Left cardiac atrium (tissue), 4 donors: ENCODE data around the gene DET1. TPM values are rescaled to one million over a fixed set of nuclear protein-coding genes. Genes with fewer than 3 reads are reported as not detected.
A peak's percentile ranks its signal among the peaks of the same experiment; 100 is the strongest.

Experiments
- ATAC-seq, 2 donors: fragments of 200-7000 bp; cut with Tn5 transposase; one replicate each; pipeline ENCODE4 v1.9.1; 2020; ENCODE audit warnings: mild to moderate bottlenecking in 2 of 2, moderate library complexity in 2 of 2
- DNase-seq: peaks from one replicate; pipeline ENCODE4 v3.0.0-alpha.2; 2020
- intact Hi-C, 2 donors: fragments of 100-400 bp; cut with DNase I; formaldehyde crosslinking; loops; one replicate each; pipeline versions ENCODE4 v1.14.1 to v1.15.1; 2022 to 2023
- total RNA-seq, 2 donors: library from RNA; stranded (reverse); fragmentation: NEBNext Ultra II Directional; extraction: Animal tissue kit (Norgen Biotek cat#: 25700); gene quantifications; one replicate each; pipeline ENCODE4 v1.2.1, GENCODE V29; 2021
- donor health status: DM: no; HTN: yes; CAD: no.
- donor health status: DM: no; HTN: yes; CAD: no; lungs with severe emphysema.
- donor health status: DM: yes; HTN: yes; CAD: no.
- donor health status: Dilated cardiomyopathy.

Gene DET1
- total RNA-seq, 2 donors from 2014 or later, result 5.3 to 5.4 TPM

DNA sequence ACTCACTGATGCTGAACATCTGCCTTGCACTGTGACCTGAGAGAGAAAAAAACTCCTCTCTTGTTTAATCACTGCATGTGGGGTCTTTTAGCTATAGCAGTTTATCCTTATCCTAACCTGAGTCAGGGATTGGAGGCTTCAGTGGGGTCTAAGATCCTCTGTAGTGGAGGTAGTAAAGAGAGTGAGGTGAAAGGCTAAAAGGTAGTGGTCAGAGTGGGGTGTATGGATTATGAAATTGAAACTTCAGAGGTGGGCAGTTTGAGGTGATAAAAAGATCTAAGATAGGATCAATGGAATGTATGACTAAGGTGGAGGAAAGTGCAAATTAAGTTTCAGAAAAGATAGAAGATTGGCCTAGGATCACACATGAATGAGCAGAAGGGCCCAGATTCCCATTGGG lies 36.5 kb downstream of the DET1 start:
- DNase-seq (no peak), ATAC-seq (no peak)
- intact Hi-C loops, result no loop called here

DNA sequence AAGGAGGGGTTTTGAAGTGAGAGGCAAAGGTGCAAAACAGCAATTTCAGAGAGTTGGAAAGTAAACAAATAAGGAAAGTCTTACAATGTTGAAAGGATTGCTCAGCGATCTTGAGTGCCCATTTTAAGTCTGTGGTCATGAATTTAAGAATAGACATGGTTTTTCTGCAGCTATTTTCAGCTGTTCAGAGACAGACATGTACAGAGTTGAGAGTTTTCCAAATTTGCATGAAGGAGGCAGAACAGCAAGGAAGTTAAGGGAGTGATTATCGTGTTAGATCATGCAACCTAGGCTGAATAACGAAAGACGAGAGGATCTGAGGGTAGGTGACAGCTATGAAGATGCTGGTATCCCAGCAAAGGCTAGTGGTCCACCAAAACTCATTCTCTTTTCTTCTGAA lies 37.2 kb downstream of the DET1 start:
- ATAC-seq (no peak), DNase-seq (no peak)
- intact Hi-C loops, result no loop called here

- ATAC-seq, result peak in 1 of 2 donors; percentile 24
- DNase-seq, result no peak
- intact Hi-C loops, result no loop called here
These were observed 39.9 kb downstream of the DET1 start for GRCh38 chr15:88506628-88507027.

DNA sequence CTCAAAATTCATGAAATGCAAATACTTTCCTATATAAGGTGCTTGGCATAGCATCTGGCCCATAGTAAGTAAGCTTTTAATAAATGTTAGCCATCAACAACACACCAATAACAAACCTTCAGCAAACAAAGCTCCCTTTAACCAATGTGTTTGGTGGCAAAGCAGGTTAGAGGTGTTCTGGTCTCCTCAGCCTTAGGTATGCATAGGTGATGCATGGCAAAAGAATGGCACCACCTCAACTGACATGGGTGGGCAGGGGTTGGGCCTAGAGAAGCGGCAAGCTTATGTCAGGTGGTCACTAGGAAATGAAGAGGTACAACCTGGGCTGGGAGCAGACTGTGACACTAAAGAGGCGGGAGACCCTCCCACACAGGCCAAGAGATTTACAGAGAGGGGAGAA lies 40.8 kb downstream of the DET1 start:
- no peak for ATAC-seq
- DNase-seq, result no peak
- intact Hi-C loops, result no loop called here

GRCh38 chr15:88504445-88504844 lies 42.0 kb downstream of the DET1 start:
- DNase-seq (no peak), ATAC-seq (no peak)
- intact Hi-C loops, result no loop called here

- ATAC-seq, result peak; percentile 34 to 73
- intact Hi-C loops, result no loop called here
- no peak for DNase-seq
These were observed 47.5 kb downstream of the DET1 start for GRCh38 chr15:88498996-88499395.

- intact Hi-C loops, result no loop called here
These were observed 49.2 kb downstream of the DET1 start for GRCh38 chr15:88497109-88497765.

DNA sequence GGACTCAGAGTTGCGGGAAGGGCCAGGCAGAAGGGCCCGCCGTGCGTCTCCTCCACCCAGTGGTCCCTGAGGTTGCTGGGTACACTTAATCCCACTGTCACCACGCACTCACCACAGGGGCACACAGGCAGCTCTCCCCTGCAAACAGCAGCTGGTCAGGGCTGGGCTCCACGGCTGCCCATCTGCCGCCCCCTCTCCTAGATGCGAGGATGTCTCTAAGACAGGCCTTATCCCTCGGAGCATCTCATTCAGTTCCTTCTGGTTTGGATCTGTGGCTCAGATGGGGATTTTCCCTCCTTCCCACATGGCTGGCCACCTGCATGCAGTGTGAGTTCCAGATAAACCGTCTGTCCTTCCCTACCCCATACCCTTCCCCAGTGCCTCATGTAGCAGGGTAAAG lies 52.6 kb downstream of the DET1 start:
- DNase-seq (no peak), ATAC-seq (no peak)
- intact Hi-C loops, result no loop called here

More at GRCh38 chr15:88497109-88497765, 49.2 kb downstream of the DET1 start:
- peak; percentile 72 to 89 for ATAC-seq
- DNase-seq, result no peak

DNA sequence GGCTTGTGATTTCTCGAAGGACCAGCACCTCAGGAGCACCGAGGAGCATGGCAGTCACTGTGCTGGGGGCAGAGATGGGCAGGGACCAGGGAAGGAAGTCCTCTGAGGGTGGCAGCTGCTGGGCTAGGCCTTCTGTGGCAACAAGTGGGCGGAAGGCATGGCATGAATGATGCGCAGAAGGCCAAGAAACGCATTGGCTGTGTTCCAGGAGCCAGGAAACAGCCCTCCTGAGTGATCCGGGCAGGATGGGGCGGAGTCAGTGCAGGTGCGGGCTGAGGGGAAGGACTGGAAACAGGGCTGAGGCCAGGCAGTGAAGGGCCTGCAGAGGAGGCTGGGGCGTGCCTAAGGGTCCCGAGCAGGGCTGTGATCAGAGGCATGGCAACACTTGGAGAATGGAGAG lies 55.3 kb downstream of the DET1 start:
- intact Hi-C loops, result no loop called here

GRCh38 chr15:88490036-88490435 lies 56.4 kb downstream of the DET1 start:
- ATAC-seq (no peak), DNase-seq (no peak)
- intact Hi-C loops, result no loop called here

More for the DNA sequence above, 55.3 kb downstream of the DET1 start:
- ATAC-seq, result no peak
- DNase-seq, result no peak

DNA sequence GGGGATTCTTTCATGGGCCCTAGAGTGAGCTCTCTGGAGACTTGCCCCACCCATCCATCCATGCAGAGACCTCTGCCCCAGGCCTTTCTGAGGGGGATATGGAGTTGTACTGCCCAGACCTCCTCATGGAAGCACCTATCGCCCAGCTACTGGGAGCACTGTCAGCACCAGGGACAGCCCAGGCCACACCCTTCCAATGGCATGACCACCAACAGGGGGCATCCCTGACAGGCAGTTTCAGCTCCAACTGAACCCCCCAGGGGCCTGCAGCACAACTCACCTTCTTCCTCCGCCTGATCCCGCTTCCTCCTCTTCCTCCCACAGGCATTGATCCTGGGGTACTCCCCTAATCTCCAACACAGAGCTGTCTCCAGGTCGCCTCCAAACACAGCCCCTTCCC lies 57.2 kb downstream of the DET1 start:
- ATAC-seq, result no peak
- intact Hi-C loops, result no loop called here
- DNase-seq, result no peak

DNA sequence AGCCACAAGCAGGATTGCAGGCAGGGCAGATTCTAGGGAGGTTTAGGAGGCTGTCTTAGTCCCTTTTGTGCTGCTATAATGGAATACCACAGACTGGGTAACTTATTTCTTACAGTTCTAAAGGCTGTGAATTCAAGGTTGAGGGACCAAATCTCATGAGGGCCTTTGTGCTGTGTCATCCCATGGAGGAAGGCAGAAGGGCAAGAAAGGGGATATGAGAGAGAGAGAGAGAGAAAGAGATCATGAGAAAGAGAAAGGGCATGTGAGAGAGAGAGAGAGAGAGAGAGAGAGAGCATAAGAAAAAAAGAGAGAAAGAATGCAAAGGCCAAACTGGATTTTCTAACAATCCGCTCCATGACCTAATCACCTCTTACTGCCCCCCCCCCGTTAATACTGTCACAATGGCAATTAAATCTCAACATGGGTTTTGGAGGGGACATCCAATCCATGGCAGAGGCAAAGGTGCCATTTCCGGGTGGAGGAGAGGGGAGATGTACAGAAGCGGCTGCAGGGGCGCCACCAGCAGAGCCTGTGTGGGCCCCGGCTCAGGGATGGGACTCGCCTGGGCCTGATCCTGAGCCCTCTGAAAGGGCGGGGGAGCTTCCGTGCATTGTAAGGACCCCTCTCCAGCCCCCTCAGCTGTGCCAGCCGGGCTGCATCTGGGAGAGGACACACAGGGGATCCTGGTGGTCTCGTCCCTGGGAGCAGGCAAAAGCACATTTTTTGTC lies 58.5 kb downstream of the DET1 start:
- DNase-seq (no peak), ATAC-seq (no peak)
- intact Hi-C loops, result no loop called here

DNA sequence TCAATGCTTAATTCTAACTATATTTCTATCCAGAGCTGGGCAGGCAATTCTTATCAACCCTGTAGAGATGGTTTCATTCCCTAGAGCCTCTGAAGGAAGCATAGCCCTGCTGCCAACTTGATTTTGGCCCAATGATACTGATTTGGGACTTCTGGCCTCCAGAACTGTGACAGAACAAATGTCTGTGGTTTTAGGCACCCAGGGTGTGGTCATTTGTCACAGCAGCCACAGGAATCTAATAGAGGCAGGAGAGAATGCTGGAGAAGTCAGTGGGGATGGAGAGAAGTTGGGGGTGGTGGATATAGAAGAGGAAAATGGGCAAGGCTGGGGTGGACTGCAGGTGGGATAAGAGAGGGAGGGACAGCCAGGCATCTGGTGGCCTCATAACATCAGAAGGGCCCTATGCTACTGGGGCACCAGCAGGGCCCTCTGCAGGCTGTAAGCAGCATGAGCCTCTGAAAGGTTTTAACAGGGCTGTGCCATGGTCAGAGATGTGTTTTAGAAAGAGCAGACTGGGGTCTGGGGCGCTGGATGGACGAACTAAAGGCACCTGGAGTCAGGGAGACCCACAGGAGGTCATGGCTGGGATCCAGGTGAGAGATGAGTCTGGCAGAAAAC lies 59.2 kb downstream of the DET1 start:
- intact Hi-C loops, result no loop called here
- ATAC-seq (no peak), DNase-seq (no peak)

DNA sequence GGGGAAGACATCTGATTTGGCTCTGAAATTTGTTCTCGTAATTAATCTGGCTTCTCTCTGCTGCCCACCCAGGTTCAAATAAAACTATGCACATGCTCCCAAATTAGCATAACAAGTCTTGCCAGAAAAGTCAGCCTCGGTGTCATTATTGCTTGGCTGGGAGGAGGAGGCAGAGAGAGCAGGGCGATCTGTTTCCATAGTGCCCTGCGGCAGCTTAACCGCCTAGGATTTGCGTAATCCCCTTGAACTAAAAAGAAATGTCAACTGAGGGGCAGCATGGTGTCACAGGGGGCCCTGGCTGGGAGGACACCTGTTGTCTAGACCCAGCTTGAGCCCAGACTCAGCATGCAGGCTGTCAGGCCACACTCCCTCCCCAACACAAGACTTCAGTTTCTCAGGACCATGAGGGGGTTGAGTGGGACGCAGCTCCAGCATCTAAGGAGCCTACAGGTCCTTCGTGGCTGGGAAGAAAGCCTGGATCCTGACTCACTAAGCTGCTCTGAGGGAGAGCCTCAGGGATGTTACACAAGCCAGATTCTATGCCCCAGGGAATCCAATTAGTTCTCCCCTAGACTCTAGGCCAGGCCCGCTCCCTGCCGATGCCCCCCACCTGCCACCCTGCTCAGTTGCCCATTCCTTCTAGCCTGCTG lies 61.7 kb downstream of the DET1 start:
- DNase-seq (no peak), ATAC-seq (no peak)
- intact Hi-C loops, result no loop called here

DNA sequence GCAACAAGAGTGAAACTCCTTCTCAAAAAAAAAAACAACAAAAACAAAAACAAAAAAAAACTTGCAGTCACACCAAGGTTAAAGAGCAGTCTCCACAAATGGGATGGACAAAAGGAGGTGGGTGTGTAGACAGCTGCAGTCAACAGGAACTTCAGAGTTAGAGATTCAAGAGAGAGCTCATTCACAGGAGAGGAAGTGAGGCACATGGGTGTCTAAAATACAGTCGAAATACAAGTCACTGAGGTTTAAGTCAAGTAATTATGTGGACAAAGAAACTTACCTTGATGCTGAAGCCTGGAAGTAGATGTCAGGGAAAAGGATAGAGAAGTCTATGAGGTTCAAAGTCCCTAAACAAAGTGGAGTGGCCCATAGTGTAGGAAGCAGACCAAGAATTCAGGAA lies 64.2 kb downstream of the DET1 start:
- intact Hi-C loops, result no loop called here
- no peak for DNase-seq
- no peak for ATAC-seq

- DNase-seq (no peak), ATAC-seq (no peak)
- intact Hi-C loops, result no loop called here
These were observed 65.5 kb downstream of the DET1 start for GRCh38 chr15:88480981-88481380.

DNA sequence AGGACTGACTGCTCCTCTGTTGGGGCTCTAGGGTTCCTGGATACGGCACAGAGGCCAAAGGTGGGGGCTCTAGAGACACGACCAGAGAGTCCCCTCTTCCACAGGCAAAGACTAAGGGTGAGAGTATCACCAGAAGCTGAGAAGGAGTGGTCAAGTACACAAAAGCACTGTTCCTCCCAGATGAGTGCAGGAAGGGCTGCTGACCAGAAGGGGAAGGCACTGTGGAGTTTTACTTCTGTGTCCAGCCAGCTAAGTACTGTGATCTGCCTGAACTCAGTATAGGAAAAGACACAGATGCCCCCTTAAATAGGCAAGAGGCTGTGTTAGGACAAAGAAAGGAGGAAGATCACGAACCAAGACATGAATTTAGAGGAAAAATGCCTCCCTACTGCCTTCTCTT lies 67.3 kb downstream of the DET1 start:
- intact Hi-C loops, result loop anchor here (5.0 to 10.0 kb wide), 2 partner anchors 133 to 356 kb away; no protein-coding TSS in a partner anchor
- DNase-seq, result no peak
- no peak for ATAC-seq

- ATAC-seq (no peak), DNase-seq (no peak)
- intact Hi-C loops, result loop anchor here (2.0 to 10.0 kb wide), 3 partner anchors 134 to 357 kb away; no protein-coding TSS in a partner anchor
These were observed 68.6 kb downstream of the DET1 start for GRCh38 chr15:88477904-88478303.

GRCh38 chr15:88477126-88477525 lies 69.4 kb downstream of the DET1 start:
- ATAC-seq (no peak), DNase-seq (no peak)
- intact Hi-C loops, result loop anchor here (2.0 to 10.0 kb wide), 3 partner anchors 135 to 358 kb away; no protein-coding TSS in a partner anchor

- intact Hi-C loops, result loop anchor here (2.0 to 10.0 kb wide), 3 partner anchors 136 to 358 kb away; no protein-coding TSS in a partner anchor
- peak; percentile 80 to 92 for ATAC-seq
- DNase-seq, result no peak
These were observed 69.8 kb downstream of the DET1 start for GRCh38 chr15:88476635-88477060.
